Subcutaneous abdominal adipose tissue (tissue), 5 donors: Measurements from ENCODE around the gene IGDCC3.

Experiments used
- H3K27ac ChIP-seq: one replicate; pipeline ENCODE4 v1.7.0; 2013; ENCODE audit warnings: low read depth, mild to moderate bottlenecking, inconsistent platforms, low read length, moderate library complexity
- H3K27me3 ChIP-seq, 5 donors: one replicate each; pipeline ENCODE4 v1.7.0; 2013; ENCODE audit warnings: low read length in 5 of 5, inconsistent platforms in 1 of 5; ENCODE audit not compliant: control insufficient read depth in 5 of 5, insufficient read depth in 4 of 5
- H3K36me3 ChIP-seq, 5 donors: one replicate each; pipeline ENCODE4 v1.7.0; 2013; ENCODE audit warnings: low read length in 5 of 5; ENCODE audit not compliant: control insufficient read depth in 5 of 5, insufficient read depth in 5 of 5
- H3K4me1 ChIP-seq, 5 donors: one replicate each; pipeline ENCODE4 v1.7.0; 2013; ENCODE audit warnings: low read length in 5 of 5, mild to moderate bottlenecking in 3 of 5, moderate library complexity in 1 of 5; ENCODE audit not compliant: control insufficient read depth in 5 of 5, insufficient read depth in 5 of 5
- H3K4me3 ChIP-seq, 5 donors: one replicate each; pipeline ENCODE4 v1.7.0; 2013; ENCODE audit warnings: low read length in 5 of 5, low read depth in 1 of 5
- H3K9ac ChIP-seq, 5 donors: one replicate each; pipeline ENCODE4 v1.7.0; 2013; ENCODE audit warnings: low read length in 5 of 5, mild to moderate bottlenecking in 4 of 5, moderate library complexity in 3 of 5
- H3K9me3 ChIP-seq, 5 donors: one replicate each; pipeline ENCODE4 v1.7.0; 2013; ENCODE audit warnings: low read length in 5 of 5; ENCODE audit not compliant: control insufficient read depth in 5 of 5
- donor health status: healthy.
- donor health status: healthy.
- donor health status: healthy.
- donor health status: healthy.
- donor health status: healthy.

The IGDCC3 gene

DNA sequence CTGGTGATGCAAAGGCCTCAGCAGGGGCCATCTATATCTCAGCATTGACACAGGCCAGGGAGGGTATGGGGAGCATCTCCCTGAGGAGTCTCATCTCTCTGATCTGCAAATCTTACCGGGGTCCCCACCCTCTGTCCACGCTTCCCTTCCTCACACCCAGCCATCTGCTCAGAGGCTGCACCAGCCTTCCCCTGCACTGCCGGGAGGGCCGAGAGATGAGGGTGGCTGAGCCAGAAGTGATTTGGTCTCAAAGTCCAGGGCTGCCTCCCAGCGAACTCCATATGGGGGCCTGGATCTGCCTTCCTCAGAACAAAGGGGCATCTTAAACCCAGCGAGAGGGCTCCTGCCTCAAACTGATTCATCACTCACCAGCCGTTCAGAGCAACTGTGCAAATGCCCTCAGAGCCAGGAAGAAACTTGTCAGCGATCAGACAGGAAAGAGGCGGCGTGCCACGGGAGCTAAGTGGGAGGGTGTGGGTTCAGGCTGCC, 4.6 kb downstream of the IGDCC3 start:
- H3K9me3 ChIP-seq = no peaks in the 10 kb centered on the region
- H3K4me1 ChIP-seq = peaks cover 0 to 15% (median 12%) of the 10 kb centered on the region in 5 donors
- peaks cover 21 to 36% (median 30%) of the 10 kb centered on the region in 5 donors for H3K27me3 ChIP-seq
- no peak overlapping the region for H3K4me3 ChIP-seq
- H3K9ac ChIP-seq = no peak overlapping the region
- H3K27ac ChIP-seq = no peak overlapping the region
- H3K36me3 ChIP-seq = no peaks in the 10 kb centered on the region

DNA sequence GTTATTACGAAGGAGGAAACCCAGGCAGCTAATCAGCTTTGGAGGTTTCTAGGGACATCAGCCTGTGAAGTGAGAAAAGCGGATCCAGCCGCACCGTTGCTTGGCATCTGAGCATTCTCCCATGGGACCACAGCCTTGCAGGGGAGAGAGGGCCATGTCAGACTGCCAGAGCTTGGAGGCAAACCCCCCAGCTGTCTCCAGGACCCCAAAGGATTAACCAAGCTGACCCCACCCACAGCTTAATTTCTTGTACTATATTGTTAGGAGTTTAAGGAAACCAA, 5.1 kb downstream of the IGDCC3 start:
- peaks cover 0 to 14% (median 10%) of the 10 kb centered on the region in 5 donors for H3K4me1 ChIP-seq
- peaks cover 21 to 35% (median 29%) of the 10 kb centered on the region in 5 donors for H3K27me3 ChIP-seq
- no peaks in the 10 kb centered on the region for H3K36me3 ChIP-seq

DNA sequence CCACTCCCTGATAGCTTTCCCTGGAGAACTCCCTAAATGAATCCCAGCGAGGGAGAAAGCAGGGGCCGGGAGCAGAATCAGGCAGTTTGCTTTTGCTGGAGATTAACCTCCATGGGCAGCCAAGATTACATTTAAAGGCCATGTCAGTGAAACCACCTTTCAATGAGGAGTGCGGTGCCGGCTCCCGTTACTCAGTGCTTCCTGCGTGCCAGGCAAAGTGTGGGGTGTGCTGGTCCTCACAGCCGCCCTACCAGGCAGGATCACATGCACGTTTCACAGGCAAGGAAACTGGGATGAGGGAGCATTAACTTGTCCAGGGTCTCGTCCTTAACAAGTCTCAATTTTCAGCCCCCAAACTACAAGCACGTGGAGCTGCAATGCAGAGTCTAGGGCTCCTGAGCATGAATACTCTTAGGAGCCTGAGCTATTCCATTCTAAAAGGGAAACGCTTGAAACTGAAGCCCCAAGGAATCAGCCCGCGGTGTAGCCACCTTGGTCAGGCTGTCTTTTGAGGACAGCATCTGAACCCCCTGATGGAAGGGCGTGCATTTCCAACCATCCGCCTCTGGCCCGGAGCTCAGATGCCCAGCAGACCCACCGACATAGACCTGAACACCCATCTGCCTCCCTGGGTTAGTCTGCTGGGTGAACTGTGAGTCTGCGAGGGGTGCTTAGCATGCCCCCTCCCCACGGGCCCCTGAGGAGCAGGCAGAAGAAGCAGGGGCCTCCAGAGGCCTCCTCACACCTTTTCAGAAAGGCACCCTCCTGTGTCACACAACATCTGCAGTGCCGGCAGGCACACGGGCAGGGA, 5.6 kb downstream of the IGDCC3 start:
- no peak overlapping the region for H3K27ac ChIP-seq
- H3K9me3 ChIP-seq = no peaks in the 10 kb centered on the region
- H3K4me3 ChIP-seq = no peak overlapping the region
- peaks cover 0 to 11% (median 7%) of the 10 kb centered on the region in 5 donors for H3K4me1 ChIP-seq
- H3K36me3 ChIP-seq = no peaks in the 10 kb centered on the region
- H3K27me3 ChIP-seq = peaks cover 21 to 33% (median 27%) of the 10 kb centered on the region in 5 donors
- H3K9ac ChIP-seq = no peak overlapping the region

More for the DNA sequence above, 5.1 kb downstream of the IGDCC3 start:
- no peak overlapping the region for H3K9ac ChIP-seq
- no peaks in the 10 kb centered on the region for H3K9me3 ChIP-seq
- H3K4me3 ChIP-seq = no peak overlapping the region
- H3K27ac ChIP-seq = no peak overlapping the region

- Histone ChIP-seq H3K9me3 (no peaks in the 10 kb centered on the region), H3K9ac (no peak overlapping the region), H3K4me1 (peaks cover 0 to 4% (median 0%) of the 10 kb centered on the region in 5 donors), H3K27ac (no peak overlapping the region), H3K36me3 (no peaks in the 10 kb centered on the region), H3K27me3 (peaks cover 13 to 23% (median 16%) of the 10 kb centered on the region in 5 donors), H3K4me3 (no peak overlapping the region)
These were observed 6.9 kb downstream of the IGDCC3 start for GRCh38 chr15:65370885-65371284.

DNA sequence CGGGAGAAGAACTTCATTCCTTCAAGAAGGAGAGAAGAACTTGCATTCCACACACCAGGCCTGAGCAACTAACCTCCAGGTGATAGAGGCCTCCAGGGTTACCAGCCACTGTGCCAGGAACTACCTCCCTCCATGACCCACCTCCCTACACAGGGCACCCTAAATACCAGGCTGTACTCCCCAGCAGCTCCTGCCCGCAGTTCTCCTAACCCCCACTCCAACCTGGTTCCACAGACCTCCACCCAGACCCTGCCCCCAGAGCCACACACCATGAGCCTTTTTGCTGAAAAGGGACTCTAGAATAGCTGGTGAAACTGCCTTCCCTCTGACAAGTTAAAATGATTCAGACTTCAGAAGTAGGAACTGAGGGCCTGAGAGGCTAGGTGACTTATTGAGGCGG, 8.2 kb downstream of the IGDCC3 start:
- Histone ChIP-seq H3K27ac (no peak overlapping the region), H3K4me1 (peaks cover 0 to 4% (median 0%) of the 10 kb centered on the region in 5 donors), H3K27me3 (peaks cover under 1 to 12% (median 9%) of the 10 kb centered on the region in 5 donors), H3K36me3 (no peaks in the 10 kb centered on the region), H3K9me3 (no peaks in the 10 kb centered on the region), H3K9ac (no peak overlapping the region), H3K4me3 (no peak overlapping the region)

DNA sequence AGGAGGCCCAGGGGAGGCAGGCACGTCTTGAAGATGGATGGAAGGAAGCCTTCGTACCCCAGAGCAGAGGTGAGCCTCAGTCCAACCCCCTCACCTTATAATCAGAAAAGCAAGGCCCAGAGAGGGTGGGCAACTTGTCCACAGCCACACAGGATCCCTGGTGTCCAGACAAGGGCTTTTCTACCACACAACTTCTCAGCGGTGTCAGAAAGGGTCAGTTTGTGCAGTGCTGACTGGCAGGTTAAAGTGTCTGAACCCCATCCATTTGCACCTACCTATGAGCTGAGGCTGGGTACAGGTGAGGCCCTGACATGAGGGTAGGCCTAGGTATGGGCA, 8.6 kb downstream of the IGDCC3 start:
- Histone ChIP-seq H3K27me3 (peaks cover 0 to 11% (median 9%) of the 10 kb centered on the region in 5 donors), H3K4me3 (no peak overlapping the region), H3K36me3 (no peaks in the 10 kb centered on the region), H3K27ac (no peak overlapping the region), H3K4me1 (peaks cover 0 to 4% (median 0%) of the 10 kb centered on the region in 5 donors), H3K9ac (no peak overlapping the region), H3K9me3 (no peaks in the 10 kb centered on the region)

- peaks cover 4 to 11% (median 9%) of the 10 kb centered on the region in 5 donors for H3K27me3 ChIP-seq
- H3K9me3 ChIP-seq = no peaks in the 10 kb centered on the region
- H3K9ac ChIP-seq = no peak overlapping the region
- no peak overlapping the region for H3K4me3 ChIP-seq
- H3K4me1 ChIP-seq = peaks cover 0 to 4% (median 0%) of the 10 kb centered on the region in 5 donors
- no peaks in the 10 kb centered on the region for H3K36me3 ChIP-seq
- H3K27ac ChIP-seq = no peak overlapping the region
These were observed 9.2 kb downstream of the IGDCC3 start for GRCh38 chr15:65368302-65369211.

DNA sequence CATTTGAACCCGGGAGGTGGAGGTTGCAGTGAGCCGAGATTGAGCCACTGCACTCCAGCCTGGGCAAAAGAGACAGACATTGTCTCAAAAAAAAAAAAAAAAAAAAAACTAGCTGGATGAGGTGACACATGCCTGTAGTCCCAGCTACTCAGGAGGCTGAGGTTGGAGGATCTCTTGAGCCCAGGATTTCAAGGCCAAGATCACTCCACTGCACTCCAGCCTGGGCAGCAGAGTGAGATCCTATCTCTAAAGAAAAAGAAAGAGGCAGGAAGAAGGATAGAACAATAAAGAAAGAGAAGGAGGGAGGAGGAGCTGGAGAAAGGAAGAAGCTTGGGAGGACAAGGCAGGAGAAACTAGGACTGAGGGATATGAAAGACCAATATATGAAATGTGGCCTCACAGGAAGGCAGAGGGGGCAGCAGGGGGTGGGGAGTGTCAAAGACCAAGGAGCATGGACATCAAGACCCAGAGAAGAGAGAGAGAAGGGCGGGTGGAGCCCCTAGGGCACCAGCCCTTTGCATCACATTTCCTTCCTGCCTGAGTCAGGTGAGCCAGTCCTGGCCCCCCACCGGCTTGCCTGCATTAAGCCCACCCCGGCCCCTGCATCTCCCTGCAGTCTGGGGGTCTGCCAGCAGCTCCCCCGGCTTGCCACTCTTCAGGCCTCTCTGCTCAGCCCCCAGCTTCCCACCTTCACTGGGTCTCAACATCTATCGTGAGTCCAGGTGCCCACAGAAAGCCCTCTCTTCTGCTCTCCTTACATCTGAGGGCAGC, 11.5 kb downstream of the IGDCC3 start:
- Histone ChIP-seq H3K9me3 (no peaks in the 10 kb centered on the region), H3K27me3 (peaks cover under 1 to 18% (median 3%) of the 10 kb centered on the region in 5 donors), H3K36me3 (no peaks in the 10 kb centered on the region)

GRCh38 chr15:65365229-65365628, 12.6 kb downstream of the IGDCC3 start:
- no peak overlapping the region for H3K4me3 ChIP-seq
- H3K27ac ChIP-seq = no peak overlapping the region
- no peaks in the 10 kb centered on the region for H3K36me3 ChIP-seq
- H3K9me3 ChIP-seq = no peaks in the 10 kb centered on the region
- H3K27me3 ChIP-seq = peaks cover 0 to 16% (median 3%) of the 10 kb centered on the region in 5 donors
- H3K9ac ChIP-seq = no peak overlapping the region
- H3K4me1 ChIP-seq = peaks cover 0 to 4% (median 0%) of the 10 kb centered on the region in 5 donors

More for the DNA sequence above, 11.5 kb downstream of the IGDCC3 start:
- no peak overlapping the region for H3K4me3 ChIP-seq
- H3K9ac ChIP-seq = no peak overlapping the region
- H3K27ac ChIP-seq = no peak overlapping the region
- H3K4me1 ChIP-seq = peaks cover 0 to 4% (median 0%) of the 10 kb centered on the region in 5 donors
